Neuronal stem cell (in vitro differentiated cells): Measurements from ENCODE around the gene IDH3G.
"Not testable (repeated sequence)": the region's sequence is repeated elsewhere in the genome, so short reads cannot be mapped to it uniquely, and the experiment has no call there.

Source experiments
- DNase-seq: peaks from one replicate; pipeline ENCODE4 v3.0.0-alpha.2; 2013; ENCODE audit warnings: low spot score
- H2AFZ ChIP-seq: one replicate; pipeline ENCODE4 v1.6.1; 2013; ENCODE audit warnings: mild to moderate bottlenecking, low read length, inconsistent platforms
- H2AK5ac ChIP-seq: 2 replicates; pipeline ENCODE4 v1.6.1; 2013; ENCODE audit warnings: low read depth, mild to moderate bottlenecking, inconsistent platforms, low read length, moderate library complexity, mixed read lengths
- H2BK120ac ChIP-seq: 2 replicates; pipeline ENCODE4 v1.6.1; 2013; ENCODE audit warnings: low read depth, mild to moderate bottlenecking, inconsistent platforms, low read length, moderate library complexity, mixed read lengths
- H2BK12ac ChIP-seq: one replicate; pipeline ENCODE4 v1.6.1; 2013; ENCODE audit warnings: low read length, inconsistent platforms
- H2BK15ac ChIP-seq: 2 replicates; pipeline ENCODE4 v1.6.1; 2013; ENCODE audit warnings: mild to moderate bottlenecking, low read length, inconsistent platforms, mixed read lengths
- H2BK5ac ChIP-seq: one replicate; pipeline ENCODE4 v1.6.1; 2013; ENCODE audit warnings: inconsistent platforms, mild to moderate bottlenecking, low read length, moderate library complexity
- H3K14ac ChIP-seq: one replicate; pipeline ENCODE4 v1.6.1; 2013; ENCODE audit warnings: low read length, inconsistent platforms
- H3K18ac ChIP-seq: 2 replicates; pipeline ENCODE4 v1.6.1; 2013; ENCODE audit warnings: low read length, inconsistent platforms
- H3K23ac ChIP-seq: 2 replicates; pipeline ENCODE4 v1.6.1; 2013; ENCODE audit warnings: low read depth, mild to moderate bottlenecking, mixed read lengths, low read length, inconsistent platforms; ENCODE audit not compliant: poor library complexity
- H3K27ac ChIP-seq: replicated peaks from 3 replicates; pipeline ENCODE4 v1.5.1; 2013; ENCODE audit warnings: low read length, inconsistent platforms
- H3K27me3 ChIP-seq, 3 experiments: 2 replicates each; pipeline ENCODE4 v1.6.1; 2013; ENCODE audit warnings: low read length in 3 of 3, mild to moderate bottlenecking in 2 of 3, inconsistent platforms in 1 of 3, low read depth in 1 of 3, mixed read lengths in 1 of 3, moderate library complexity in 1 of 3; ENCODE audit not compliant: control insufficient read depth in 3 of 3, insufficient read depth in 3 of 3
- H3K36me3 ChIP-seq, 2 donors: replicated peaks in 1 of 2; 2 replicates each; pipeline ENCODE4 v1.6.1; 2013; ENCODE audit warnings: low read length in 2 of 2; ENCODE audit not compliant: control insufficient read depth in 2 of 2, insufficient read depth in 2 of 2
- H3K4ac ChIP-seq: 2 replicates; pipeline ENCODE4 v1.6.1; 2013; ENCODE audit warnings: inconsistent platforms, mild to moderate bottlenecking, low read length, moderate library complexity
- H3K4me1 ChIP-seq, 2 donors: 1 replicate in 1 of 2; 2 replicates in 1 of 2; pipeline ENCODE4 v1.6.1; 2013; ENCODE audit warnings: low read length in 2 of 2, low read depth in 1 of 2; ENCODE audit not compliant: control insufficient read depth in 2 of 2, insufficient read depth in 1 of 2
- H3K4me2 ChIP-seq: one replicate; pipeline ENCODE4 v1.6.1; 2013; ENCODE audit warnings: mild to moderate bottlenecking, low read length, inconsistent platforms; ENCODE audit not compliant: insufficient read depth, poor library complexity, severe bottlenecking
- H3K4me3 ChIP-seq, 2 donors: 2 replicates each; pipeline ENCODE4 v1.5.1; 2013; ENCODE audit warnings: low read length in 2 of 2, mild to moderate bottlenecking in 2 of 2, inconsistent platforms in 1 of 2, moderate library complexity in 1 of 2
- H3K79me1 ChIP-seq: one replicate; pipeline ENCODE4 v1.6.1; 2013; ENCODE audit warnings: low read depth, mild to moderate bottlenecking, inconsistent platforms, low read length, moderate library complexity
- H3K9ac ChIP-seq: one replicate; pipeline ENCODE4 v1.6.1; 2013; ENCODE audit warnings: mild to moderate bottlenecking, low read depth, low read length, inconsistent platforms; ENCODE audit not compliant: poor library complexity
- H3K9me3 ChIP-seq, 2 donors: replicated peaks in 1 of 2; 2 replicates each; pipeline versions ENCODE3 to v1.6.1; 2013; ENCODE audit warnings: low read length in 2 of 2, mild to moderate bottlenecking in 2 of 2, inconsistent platforms in 1 of 2, low read depth in 1 of 2, mixed read lengths in 1 of 2, moderate library complexity in 1 of 2; ENCODE audit not compliant: control insufficient read depth in 2 of 2, insufficient read depth in 1 of 2
- H4K8ac ChIP-seq: one replicate; pipeline ENCODE4 v1.6.1; 2013; ENCODE audit warnings: low read depth, mild to moderate bottlenecking, inconsistent platforms, low read length, moderate library complexity
- H4K91ac ChIP-seq: one replicate; pipeline ENCODE4 v1.6.1; 2013; ENCODE audit warnings: low read length, low read depth, mild to moderate bottlenecking, inconsistent platforms; ENCODE audit not compliant: poor library complexity
- WGBS, 2 donors: extraction: QIAGEN DNeasy Blood & Tissue Kit; methylation state at CpG; one replicate each; pipeline ENCODE4 v1.1.7; 2013; ENCODE audit warnings: missing lambda C conversion rate in 2 of 2, mixed read lengths in 1 of 2; ENCODE audit not compliant: insufficient read length in 2 of 2, insufficient replicate concordance in 1 of 2; ENCODE audit errors: extremely low coverage in 2 of 2; 5-methylcytosine and 5-hydroxymethylcytosine counted together

The IDH3G gene

DNA sequence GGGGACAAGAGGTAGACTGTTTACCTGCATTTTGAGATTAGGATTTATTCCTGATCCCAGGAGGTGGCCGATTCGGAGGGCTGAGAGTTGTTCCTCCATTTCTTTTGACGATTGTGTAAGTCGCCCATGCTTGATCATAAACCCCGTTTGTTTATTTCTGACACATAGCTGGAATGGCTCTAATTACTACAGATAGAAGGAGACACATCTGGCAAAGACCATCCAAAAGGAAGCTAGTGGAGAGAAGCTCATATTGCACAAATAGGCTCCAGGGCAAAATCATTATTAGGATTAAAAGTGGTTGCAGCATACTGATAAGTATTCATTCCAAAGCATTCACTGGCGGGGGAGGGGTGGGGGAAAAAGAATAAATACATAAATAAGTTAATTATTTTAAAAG, 47.2 kb downstream of the IDH3G start:
- H2BK12ac ChIP-seq, H3K4me1 ChIP-seq, H3K79me1 ChIP-seq, H3K27me3 ChIP-seq, H3K4me2 ChIP-seq, H3K4ac ChIP-seq, H3K23ac ChIP-seq, DNase-seq, H2BK5ac ChIP-seq, H3K9ac ChIP-seq, H3K9me3 ChIP-seq, H3K27ac ChIP-seq, H3K14ac ChIP-seq, H2BK120ac ChIP-seq, H4K91ac ChIP-seq, H4K8ac ChIP-seq, H2AK5ac ChIP-seq, H3K18ac ChIP-seq, H3K36me3 ChIP-seq, H2BK15ac ChIP-seq, H3K4me3 ChIP-seq, H2AFZ ChIP-seq: not testable (repeated sequence)
- WGBS, 2 donors, result no CpG with 5 or more reads among the region's 6 CpGs

DNA sequence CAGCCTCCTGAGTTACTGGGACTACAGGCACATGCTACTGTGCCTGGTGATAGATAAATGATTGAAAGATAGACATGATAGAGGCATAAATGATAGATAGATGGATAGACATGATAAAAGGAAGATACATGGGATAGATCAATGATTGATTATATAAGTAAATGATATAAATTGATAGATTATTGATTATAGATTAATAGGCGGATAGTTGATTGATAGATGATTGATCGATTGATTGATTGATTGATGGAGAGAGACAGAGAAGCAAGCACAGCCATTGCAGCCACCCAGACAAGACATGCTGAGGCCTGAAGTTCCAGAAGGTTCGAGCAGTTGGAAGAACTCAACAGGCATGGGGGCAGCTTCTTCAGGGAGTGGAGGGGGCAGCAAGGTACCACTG, 47.8 kb downstream of the IDH3G start:
- H3K27me3 ChIP-seq, result no peaks in the 10 kb centered on the region
- no peak overlapping the region for H3K27ac ChIP-seq
- no peak overlapping the region for H2AK5ac ChIP-seq
- no peak overlapping the region for H3K4me2 ChIP-seq
- H4K8ac ChIP-seq, result no peak overlapping the region
- H4K91ac ChIP-seq, result no peak overlapping the region
- H2BK120ac ChIP-seq, result no peak overlapping the region
- H3K4me3 ChIP-seq, result no peak overlapping the region
- H3K23ac ChIP-seq, result no peak overlapping the region
- no peak overlapping the region for H3K14ac ChIP-seq
- no peaks in the 10 kb centered on the region for H3K9me3 ChIP-seq
- no peak overlapping the region for H2AFZ ChIP-seq
- DNase-seq, result no peak
- no peaks in the 10 kb centered on the region for H3K36me3 ChIP-seq
- H3K18ac ChIP-seq, result no peak overlapping the region
- H2BK12ac ChIP-seq, result no peak overlapping the region
- no peak overlapping the region for H3K9ac ChIP-seq
- H3K79me1 ChIP-seq, result no peaks in the 10 kb centered on the region
- no peaks in the 10 kb centered on the region for H3K4me1 ChIP-seq
- no peak overlapping the region for H3K4ac ChIP-seq
- no peak overlapping the region for H2BK15ac ChIP-seq
- WGBS, 2 donors, result 95 to 100% methylated on average over 2 of the region's 3 CpGs
- no peak overlapping the region for H2BK5ac ChIP-seq

DNA sequence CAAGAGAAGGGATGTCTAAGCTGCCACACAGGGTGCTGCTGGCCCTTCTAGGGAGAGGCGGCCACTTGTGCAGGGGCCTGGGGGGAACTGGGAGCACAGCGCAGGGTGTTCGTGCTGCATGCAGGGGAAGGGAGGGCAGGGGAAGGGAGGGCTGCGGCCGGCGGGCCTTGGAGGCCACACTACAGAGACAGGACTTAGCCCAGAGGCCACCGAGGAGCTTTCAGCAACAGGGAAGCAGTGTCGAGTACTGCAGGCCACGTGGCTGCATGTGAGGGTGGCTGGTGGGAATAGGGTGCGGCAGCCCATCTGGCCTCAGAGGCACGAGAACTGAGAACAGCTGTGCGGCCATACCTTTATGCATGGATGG, 49.1 kb downstream of the IDH3G start:
- not testable (repeated sequence) for H3K4me3 ChIP-seq

DNA sequence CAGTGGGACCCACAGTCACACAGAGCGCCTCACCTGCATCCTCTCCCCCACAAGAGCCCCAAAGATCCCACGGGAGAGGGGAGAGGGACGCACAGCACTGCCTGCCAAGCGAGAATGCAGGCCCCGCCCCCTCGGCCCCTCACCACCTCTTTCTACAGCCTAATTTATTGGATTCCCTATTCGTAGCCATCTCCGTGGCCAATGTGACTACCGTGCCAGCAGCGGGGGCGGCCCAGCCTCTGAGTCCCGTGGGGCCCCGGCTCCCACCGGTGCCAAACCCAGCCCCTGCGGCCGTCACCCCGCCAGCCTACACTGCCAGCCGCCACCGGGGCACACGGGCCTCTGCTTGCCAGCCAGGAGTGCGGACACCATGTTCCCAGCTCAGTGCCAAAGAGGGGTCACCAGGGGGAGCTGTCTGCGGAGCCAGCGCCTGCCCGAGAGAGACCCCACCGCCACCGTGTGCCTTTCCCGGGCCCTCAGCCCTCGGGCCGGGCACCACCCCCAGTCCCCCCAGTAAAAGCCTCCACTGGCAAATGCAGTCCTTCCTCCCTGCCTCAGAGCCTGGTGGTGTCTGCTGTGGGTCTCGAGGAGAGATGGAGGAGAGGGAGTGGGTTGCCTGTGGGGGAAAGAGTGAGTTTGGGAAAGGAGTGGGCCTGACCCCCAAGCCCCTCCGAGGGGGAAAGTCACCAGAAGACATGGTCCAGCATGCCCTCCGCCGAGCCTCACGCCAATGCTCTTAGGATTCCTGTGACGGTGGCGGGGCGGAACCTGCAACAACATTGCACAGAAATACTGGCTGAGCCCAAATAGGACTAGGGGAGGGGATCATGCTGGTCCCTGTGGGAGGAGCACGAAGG, 49.7 kb downstream of the IDH3G start:
- H2AK5ac ChIP-seq, result no peak overlapping the region
- H3K14ac ChIP-seq, result no peak overlapping the region
- no peaks in the 10 kb centered on the region for H3K4me1 ChIP-seq
- H4K91ac ChIP-seq, result no peak overlapping the region
- H2BK5ac ChIP-seq, result no peak overlapping the region
- H2BK15ac ChIP-seq, result no peak overlapping the region
- no peak overlapping the region for H3K23ac ChIP-seq
- H3K9ac ChIP-seq, result peak overlapping the region; percentile 30
- H3K4ac ChIP-seq, result no peak overlapping the region
- WGBS, 2 donors, result no CpG with 5 or more reads among the region's 38 CpGs
- H2AFZ ChIP-seq, result no peak overlapping the region
- H3K27me3 ChIP-seq, result no peaks in the 10 kb centered on the region
- no peak for DNase-seq
- H2BK12ac ChIP-seq, result no peak overlapping the region
- no peak overlapping the region for H2BK120ac ChIP-seq
- no peak overlapping the region for H3K27ac ChIP-seq
- H3K4me2 ChIP-seq, result peak overlapping the region; percentile 45
- H3K4me3 ChIP-seq, result no peak overlapping the region
- no peaks in the 10 kb centered on the region for H3K9me3 ChIP-seq
- H3K79me1 ChIP-seq, result no peaks in the 10 kb centered on the region
- peak overlapping the region; percentile 57 for H3K18ac ChIP-seq
- H3K36me3 ChIP-seq, result no peaks in the 10 kb centered on the region
- H4K8ac ChIP-seq, result no peak overlapping the region

More for the DNA sequence above, 49.1 kb downstream of the IDH3G start:
- H4K8ac ChIP-seq, H3K27me3 ChIP-seq, H3K9me3 ChIP-seq, H3K4ac ChIP-seq, H3K36me3 ChIP-seq, H3K79me1 ChIP-seq, H2BK15ac ChIP-seq, H3K9ac ChIP-seq, H2BK120ac ChIP-seq, H2AFZ ChIP-seq, H3K4me2 ChIP-seq, H3K14ac ChIP-seq, DNase-seq, H3K18ac ChIP-seq, H3K23ac ChIP-seq, H3K4me1 ChIP-seq, H2BK12ac ChIP-seq, H3K27ac ChIP-seq, H4K91ac ChIP-seq, H2BK5ac ChIP-seq, H2AK5ac ChIP-seq: not testable (repeated sequence)
- WGBS, 2 donors, result no CpG with 5 or more reads among the region's 12 CpGs
